Retinal pigment epithelial cell (primary cell): Measurements from ENCODE around the gene RILPL2.
"Not testable (repeated sequence)": the region's sequence is repeated elsewhere in the genome, so short reads cannot be mapped to it uniquely, and the experiment has no call there.

Experiments used
- DNase-seq: peaks from one replicate; pipeline ENCODE4 v3.0.0-alpha.2; 2010; ENCODE audit warnings: low read depth
- H3K4me3 ChIP-seq: 2 replicates; pipeline ENCODE4 v1.5.1; 2011; ENCODE audit warnings: mild to moderate bottlenecking, low read length, control low read depth, moderate library complexity
- TF ChIP-seq, protein P1 (sequence below): conservative IDR thresholded peaks from 2 replicates; pipeline ENCODE4 v1.5.1; 2011; ENCODE audit warnings: low read depth, low read length, control low read depth, inconsistent platforms

RILPL2 gene

DNA sequence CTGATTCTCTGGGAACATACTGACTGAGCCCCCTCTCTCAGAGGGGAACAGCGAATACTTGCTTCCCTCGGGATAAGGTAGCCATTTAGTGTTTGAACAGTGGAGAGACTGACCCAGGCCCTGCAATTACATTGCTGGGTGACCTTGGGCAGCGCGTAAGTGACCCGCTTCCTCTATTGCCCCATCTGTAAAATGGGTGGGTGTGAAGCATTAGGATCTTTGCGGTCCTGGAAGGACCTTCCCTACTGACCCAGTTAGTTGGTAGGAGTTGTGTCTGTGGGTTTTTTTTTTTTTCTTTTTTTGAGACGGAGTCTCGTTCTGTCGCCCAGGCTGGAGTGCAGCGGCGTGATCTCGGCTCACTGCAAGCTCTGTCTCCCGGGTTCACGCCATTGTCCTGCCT lies 53.8 kb downstream of the RILPL2 start:
- TF ChIP-seq, protein P1, sequence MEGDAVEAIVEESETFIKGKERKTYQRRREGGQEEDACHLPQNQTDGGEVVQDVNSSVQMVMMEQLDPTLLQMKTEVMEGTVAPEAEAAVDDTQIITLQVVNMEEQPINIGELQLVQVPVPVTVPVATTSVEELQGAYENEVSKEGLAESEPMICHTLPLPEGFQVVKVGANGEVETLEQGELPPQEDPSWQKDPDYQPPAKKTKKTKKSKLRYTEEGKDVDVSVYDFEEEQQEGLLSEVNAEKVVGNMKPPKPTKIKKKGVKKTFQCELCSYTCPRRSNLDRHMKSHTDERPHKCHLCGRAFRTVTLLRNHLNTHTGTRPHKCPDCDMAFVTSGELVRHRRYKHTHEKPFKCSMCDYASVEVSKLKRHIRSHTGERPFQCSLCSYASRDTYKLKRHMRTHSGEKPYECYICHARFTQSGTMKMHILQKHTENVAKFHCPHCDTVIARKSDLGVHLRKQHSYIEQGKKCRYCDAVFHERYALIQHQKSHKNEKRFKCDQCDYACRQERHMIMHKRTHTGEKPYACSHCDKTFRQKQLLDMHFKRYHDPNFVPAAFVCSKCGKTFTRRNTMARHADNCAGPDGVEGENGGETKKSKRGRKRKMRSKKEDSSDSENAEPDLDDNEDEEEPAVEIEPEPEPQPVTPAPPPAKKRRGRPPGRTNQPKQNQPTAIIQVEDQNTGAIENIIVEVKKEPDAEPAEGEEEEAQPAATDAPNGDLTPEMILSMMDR, result no peak
- H3K4me3 ChIP-seq, result no peak overlapping the region
- no peak for DNase-seq

DNA sequence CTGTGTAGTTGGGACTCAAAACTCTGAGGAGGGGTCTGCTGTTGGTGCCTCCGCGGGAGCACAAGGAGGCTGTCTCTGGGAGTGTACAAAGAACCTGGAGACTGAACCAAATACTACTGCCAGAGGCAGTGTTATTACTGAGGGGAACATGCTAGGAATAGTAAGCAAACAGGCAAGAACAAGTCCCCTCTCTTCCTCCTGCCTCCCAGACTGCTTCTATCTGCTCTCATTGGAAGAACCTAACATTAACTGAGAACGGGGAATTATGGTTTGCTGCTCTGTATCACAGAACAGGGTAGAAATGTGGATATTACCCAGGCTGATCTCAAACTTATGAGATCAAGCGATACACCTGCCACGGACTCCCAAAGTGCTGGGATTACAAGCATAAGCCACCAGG lies 57.1 kb downstream of the RILPL2 start:
- DNase-seq, result no peak
- H3K4me3 ChIP-seq, result no peak overlapping the region
- TF ChIP-seq, protein P1, result no peak

DNA sequence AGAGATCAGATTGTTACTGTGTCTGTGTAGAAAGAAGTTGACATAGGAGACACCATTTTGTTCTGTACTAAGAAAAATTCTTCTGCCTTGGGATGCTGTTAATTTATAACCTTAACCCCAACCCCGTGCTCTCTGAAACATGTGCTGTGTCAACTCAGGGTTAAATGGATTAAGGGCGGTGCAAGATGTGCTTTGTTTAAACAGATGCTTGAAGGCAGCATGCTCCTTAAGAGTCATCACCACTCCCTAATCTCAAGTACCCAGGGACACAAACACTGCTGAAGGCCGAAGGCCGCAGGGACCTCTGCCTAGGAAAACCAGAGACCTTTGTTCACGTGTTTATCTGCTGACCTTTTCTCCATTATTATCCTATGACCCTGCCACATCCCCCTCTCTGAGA lies 64.1 kb downstream of the RILPL2 start:
- not testable (repeated sequence) for DNase-seq, H3K4me3 ChIP-seq

DNA sequence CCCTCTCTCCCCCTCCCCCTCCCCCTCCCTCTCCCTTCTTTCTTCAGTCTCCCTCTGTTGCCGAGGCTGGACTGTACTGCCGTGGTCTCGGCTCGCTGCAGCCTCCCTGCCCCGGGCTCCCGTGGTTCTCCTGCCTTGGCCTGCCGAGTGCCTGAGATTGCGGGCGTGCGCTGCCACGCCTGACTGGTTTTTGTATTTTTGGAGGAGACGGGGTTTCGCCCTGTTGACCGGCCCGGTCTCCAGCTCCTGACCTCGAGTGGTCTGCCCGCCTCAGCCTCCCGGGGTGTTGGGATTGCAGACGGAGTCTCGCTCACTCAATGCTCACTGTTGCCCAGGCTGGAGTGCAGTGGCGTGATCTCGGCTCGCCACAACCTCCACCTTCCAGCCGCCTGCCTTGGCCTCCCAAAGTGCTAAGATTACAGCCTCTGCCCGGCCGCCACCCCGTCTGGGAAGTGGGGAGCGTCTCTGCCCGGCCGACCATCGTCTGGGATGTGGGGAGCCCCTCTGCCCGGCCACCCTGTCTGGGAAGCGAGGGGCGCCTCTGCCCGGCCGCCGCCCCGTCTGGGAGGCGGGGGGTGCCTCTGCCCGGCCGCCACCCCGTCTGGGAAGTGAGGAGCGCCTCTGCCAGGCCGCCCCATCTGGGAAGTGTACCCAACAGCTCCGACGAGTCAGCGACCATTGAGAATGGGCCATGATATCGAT lies 64.7 kb downstream of the RILPL2 start:
- not testable (repeated sequence) for H3K4me3 ChIP-seq, DNase-seq

DNA sequence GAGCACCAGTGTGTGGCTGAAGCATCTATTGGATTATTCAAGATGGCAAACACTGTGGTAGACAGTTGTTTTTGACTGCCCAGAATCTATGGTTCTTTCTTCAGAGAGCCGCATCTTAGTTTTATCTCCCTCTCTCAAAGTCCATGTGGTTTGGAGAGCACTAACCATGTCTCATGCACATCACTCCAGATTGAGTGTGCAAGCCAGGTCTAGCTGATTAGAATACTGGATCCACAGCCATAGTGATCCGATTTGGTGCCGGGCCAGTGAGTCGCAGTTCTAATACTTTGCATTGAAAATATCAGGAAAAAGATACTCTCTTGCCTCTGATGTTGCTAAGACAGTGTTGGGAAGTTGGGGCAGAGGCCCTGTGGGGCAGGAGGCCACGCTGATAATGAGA lies 67.3 kb downstream of the RILPL2 start:
- TF ChIP-seq, protein P1, result no peak
- no peak for DNase-seq
- no peak overlapping the region for H3K4me3 ChIP-seq

DNA sequence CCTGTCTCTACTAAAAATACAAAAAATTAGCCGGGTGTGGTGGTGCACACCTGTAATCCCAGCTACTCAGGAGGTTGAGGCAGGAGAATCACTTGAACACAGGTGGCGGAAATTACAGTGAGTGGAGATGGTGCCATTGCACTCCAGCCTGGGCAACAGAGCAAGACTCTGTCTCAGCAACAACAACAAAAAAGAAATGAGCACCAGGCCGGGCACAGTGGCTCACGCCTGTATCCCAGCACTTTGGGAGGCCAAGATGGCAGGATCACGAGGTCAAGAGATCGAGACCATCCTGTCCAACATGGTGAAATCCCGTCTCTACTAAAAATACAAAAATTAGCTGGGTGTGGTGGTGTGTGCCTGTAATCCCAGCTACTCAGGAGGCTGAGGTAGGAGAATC lies 68.1 kb downstream of the RILPL2 start:
- not testable (repeated sequence) for DNase-seq

DNA sequence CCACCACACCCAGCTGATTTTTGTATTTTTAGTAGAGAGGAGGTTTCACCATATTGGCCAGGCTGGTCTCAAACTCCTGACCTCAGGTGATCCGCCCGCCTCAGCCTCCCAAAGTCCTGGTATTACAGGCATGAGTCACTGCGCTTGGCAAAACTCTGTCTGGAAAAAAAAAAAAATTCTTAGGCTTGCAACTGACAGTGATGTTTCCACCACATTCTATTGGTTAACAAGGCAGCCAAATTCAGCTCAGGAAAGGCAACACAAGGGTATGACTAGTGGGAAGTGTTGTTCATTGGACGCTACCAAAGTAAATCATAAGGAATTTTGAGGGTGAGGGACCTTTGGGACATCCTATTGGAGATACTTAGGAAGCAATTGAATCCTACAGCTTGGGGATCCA lies 69.0 kb downstream of the RILPL2 start:
- TF ChIP-seq, protein P1, result no peak
- DNase-seq, result no peak
- no peak overlapping the region for H3K4me3 ChIP-seq

More for the DNA sequence above, 68.1 kb downstream of the RILPL2 start:
- not testable (repeated sequence) for H3K4me3 ChIP-seq
